Measurements from ENCODE around the gene TMIGD3.

TMIGD3 gene

DNA sequence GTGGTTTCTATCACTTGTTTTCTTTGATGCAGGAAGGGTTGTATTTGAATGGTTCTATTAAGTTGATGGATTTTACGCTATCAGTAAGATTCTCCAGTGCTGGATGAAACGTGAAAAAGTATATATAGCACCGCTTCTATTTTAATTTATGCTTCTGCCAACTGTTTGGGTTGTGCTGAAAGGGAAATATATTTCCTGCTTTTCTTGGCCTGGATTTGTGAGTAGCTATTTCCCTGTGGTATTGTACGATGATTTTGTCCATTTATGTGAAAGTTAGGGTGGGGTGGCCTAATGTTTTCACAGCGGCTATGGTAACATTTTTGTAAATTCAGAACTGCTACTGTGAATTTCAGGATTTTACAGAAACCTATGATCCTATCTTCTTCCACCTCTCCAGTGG, 29.3 kb downstream of the TMIGD3 start:
- no peak for DNase-seq

- no peak for DNase-seq
Observed at GRCh38 chr1:111471538-111471937, 31.9 kb downstream of the TMIGD3 start.

DNA sequence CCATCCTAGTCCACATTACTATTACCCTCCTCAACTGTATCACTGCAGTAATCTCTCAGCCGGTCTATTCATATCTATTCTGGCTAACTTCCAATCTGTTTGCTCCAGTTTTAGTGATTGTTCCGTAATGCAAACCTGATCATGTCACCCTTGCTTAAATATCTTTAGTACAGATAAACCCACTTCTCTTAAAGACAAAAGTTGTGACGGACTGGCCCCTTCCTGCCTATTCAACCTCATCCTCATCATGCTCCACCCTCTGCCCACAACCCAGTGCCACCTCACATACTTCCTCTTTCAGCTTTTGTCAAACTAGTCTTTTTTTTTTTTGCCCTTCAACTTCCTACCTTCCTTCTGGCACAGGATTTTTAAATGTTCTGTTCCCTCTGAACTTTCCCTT, 32.4 kb downstream of the TMIGD3 start:
- no peak for DNase-seq

GRCh38 chr1:111470596-111470995, 32.8 kb downstream of the TMIGD3 start:
- DNase-seq, result no peak

GRCh38 chr1:111469539-111469938, 33.9 kb downstream of the TMIGD3 start:
- no peak for DNase-seq

- no peak for DNase-seq
Observed at GRCh38 chr1:111468717-111469100, 34.7 kb downstream of the TMIGD3 start.

- DNase-seq, result no peak
Observed at GRCh38 chr1:111467865-111468716, 35.3 kb downstream of the TMIGD3 start.

GRCh38 chr1:111466480-111466879, 37.0 kb downstream of the TMIGD3 start:
- DNase-seq, result no peak

- DNase-seq, result no peak
Observed at GRCh38 chr1:111465754-111466153, 37.7 kb downstream of the TMIGD3 start.

DNA sequence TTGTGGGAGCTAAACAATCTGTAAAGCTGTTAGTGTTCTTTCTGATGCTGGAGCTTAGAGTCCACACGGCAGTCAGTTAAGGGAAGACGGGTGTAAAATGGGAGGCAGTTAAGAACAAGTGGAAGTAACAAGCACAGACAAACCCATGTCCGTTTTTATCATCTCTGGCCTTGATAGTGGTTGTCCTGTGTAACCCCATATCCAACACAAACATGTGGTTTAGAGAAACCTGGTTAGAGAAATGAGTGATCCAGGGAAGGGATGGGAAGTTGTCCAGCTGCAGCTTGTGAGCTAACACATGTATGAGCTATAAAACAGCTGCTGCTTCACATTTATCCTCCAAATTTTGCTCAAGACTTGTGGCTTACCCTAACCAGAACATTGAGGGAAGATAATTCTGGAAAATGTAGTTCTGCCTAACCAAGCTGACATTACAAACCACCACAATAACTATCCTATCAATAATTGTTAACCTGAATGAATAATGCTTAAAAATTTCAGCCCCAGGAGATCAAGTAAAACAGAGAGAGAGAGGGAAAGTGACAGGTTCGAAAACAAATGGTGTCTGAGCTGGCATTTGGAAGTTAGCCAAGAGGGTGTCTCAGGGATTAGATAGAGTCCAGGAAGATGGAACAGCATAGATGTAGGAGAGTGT, 40.3 kb downstream of the TMIGD3 start:
- DNase-seq, result peak; percentile 33

- no peak for DNase-seq
Observed at GRCh38 chr1:111462370-111463028, 40.9 kb downstream of the TMIGD3 start.

- DNase-seq, result no peak
Observed at GRCh38 chr1:111461765-111462164, 41.7 kb downstream of the TMIGD3 start.

DNA sequence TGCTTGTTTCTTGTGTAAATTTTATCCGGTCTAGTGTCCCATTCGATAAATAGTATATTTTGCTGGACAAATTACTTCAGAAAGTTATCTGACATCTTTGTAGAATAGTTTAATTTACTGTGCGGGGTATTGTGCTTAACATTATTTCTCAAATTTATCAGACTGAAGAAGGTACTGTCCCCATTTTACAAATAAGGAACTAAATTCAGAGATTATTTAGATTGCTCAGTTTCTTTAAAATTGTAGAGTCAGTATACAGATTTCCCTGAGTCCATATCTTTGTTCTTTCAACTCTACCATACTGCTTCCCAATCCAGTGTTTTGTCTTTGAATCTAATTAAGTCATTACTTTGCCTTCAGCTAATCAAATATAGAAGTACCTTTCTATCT, 47.8 kb downstream of the TMIGD3 start:
- no peak for DNase-seq

DNA sequence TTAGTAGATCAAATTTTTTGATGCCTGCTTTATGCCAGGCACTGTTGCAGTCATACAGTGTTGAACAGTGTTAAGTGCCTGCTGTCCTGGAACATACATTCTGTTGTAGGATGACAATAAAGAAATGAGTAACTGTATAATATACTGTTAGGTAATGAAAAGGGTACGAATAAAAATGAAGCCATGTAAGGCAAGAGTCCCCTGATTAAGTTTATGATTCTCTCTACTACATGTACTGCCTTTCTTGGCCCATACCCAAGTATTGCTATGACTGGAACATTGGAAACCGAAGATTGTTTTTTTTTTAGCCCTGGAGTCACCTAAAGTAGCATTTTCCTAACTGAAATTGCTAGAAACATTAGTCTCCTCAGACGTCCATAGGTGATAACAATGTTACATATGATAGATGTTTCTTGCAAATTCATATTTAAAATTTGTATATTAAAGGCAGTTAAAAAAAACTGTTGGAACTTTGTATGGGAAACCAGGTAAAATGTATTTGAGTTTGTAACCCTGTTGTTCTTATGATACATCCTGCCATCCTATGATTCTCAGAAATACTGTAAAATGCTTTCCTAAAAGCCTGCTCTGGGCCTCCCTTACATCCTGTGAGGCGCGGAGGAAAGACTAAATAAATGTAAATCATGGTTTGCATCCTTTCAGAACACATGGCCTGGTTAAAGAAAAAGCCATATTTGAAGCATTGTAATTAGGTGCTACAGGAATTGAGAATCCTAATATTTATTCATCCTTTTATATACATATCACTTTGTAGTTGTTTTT, 48.4 kb downstream of the TMIGD3 start:
- no peak for DNase-seq

DNA sequence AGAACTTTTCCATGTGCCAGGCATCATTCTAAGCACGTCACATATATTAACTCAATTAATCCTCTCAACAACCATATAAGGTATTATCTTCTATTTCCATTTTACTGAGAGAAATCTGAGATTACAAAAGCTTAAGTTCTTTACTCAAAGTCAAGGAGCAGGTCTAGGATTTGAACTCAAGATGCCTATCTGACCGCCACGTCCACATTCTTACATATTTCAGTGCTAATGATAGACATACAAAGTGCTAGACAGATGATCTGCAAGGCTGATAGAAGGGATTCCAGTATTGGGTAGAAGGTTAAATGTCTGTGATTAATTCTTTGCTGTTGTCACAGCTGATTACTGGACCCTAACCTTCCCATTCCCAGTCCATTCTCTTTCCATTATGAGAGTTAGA, 49.7 kb downstream of the TMIGD3 start:
- no peak for DNase-seq

- DNase-seq, result no peak
Observed at GRCh38 chr1:111452581-111452980, 50.9 kb downstream of the TMIGD3 start.

DNA sequence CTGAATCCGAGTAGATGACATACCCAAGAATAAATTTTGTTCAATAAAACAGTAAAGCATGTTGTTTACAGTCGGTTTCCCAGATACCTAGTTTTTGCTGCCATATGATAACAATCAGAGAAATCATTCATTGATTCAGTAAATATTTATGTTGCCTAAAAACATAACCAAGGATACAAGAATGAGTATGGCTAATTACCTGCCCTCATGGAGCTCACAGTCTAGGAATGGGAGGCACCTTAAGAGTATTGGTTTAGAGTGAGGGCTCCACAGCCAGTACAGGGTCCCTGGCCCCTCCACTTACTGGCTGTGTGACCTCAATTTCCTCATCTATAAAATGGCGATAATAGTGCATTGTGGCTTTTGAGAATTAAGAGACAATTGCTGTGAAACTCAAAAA, 53.2 kb downstream of the TMIGD3 start:
- DNase-seq, result no peak

GRCh38 chr1:111449703-111450017, 53.8 kb downstream of the TMIGD3 start:
- no peak for DNase-seq

DNA sequence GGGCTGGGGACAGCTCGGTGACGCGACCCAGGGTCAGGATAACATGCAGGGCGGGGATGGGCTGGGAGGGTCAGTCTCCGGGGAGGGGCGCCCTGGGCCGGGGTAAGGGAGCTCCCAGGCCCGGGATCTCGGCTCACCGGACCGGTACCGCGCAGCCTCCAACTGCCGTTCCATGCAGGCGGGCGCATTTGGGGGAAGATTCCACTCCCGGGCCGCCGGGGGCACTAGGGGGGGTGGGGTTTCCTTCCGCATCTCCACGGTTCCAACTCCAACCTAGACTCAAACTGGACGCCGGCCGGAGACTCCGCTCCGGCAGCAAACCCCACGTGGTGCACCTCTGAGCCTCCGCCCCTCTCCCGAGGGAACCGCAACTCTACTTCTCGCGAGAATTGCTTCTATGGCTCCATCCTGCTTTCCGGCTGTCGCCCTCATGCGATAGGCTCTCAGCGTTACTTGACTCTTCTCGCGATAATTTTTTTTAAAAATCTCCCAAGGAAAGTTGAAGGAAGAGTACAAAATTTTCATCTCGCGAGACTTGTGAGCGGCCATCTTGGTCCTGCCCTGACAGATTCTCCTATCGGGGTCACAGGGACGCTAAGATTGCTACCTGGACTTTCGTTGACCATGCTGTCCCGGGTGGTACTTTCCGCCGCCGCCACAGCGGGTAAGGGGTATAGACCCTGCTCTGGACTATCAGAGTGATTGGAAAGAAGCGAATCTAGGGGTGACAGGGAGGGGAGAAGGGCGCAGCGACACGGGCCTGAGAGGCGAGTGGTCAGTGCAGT, 54.3 kb downstream of the TMIGD3 start, which contains the start of the genes ATP5PB and WDR77:
Gene ATP5PB (plus strand): TSS at position 547 of the 785 bp plus-strand sequence. CDS start 78 bp downstream, at position 625.
Gene WDR77 (minus strand): TSS at position 339 of the 785 bp plus-strand sequence. CDS start 87 bp downstream, at position 252.
- peak; percentile 99 for DNase-seq

- peak; percentile 36 for DNase-seq
Observed at GRCh38 chr1:111448482-111448917, 54.9 kb downstream of the TMIGD3 start.

DNA sequence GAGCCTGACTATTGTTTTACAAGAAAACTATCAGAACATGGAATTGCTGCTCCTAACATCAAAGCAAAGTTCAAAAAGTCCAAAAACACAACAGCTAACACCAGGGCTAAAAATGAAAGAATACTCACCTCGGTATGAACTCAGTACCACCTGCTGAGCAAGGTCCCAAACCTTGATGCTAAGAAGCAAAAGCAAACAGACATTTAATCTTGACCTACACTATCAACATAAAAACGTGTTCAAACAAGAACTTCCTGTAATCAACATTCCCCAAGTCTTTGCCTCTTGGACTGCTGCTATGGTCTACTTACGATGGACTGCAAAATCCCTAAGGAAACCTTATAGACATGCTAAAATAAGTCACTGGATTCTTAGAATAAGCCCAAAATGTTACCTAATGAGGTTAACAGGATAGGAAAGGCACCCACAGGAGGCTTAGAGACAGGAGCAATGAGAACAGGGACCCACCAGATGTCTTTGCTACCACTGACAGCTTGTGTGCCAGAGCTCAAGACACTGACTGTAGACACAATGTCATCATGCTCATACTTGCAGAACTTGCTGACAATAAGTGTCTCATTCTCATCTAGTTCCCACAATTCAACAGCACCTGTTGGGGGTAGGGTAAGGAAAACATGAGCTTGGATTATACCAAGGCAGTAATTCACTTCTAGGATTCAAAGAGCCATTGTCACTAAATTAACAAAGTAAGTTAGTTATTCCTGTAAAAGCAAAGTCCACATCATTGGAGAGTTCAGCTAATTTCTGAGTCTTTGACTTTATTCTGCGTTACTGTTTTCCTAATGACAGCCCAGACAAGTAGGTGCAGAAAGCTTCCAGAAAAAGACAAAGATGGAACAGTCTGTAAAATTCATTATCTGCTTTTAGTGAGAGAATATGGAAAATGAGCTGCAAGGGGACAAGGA, 56.2 kb downstream of the TMIGD3 start:
- DNase-seq, result no peak

All from EL (cell line).